ENCODE measurements around the gene EHMT2.

GRCh38 chr6:31920811-31921210 is 23.3 kb upstream of the EHMT2 start:
- TF ChIP-seq ZNF274 (IDR thresholded peaks at IDR 0.05; ENCODE audit: low read depth, low read length) = no peak
- TF ChIP-seq SUZ12 (IDR thresholded peaks at IDR 0.05; ENCODE audit: extremely low read depth, insufficient read depth, insufficient read length) = no peak
- TF ChIP-seq YY1 (IDR thresholded peaks at IDR 0.05; ENCODE audit: insufficient read depth, insufficient read length) = no peak

Measured in NT2/D1 (cell line).